ENCODE results near the gene ANKRD53. TPM values are rescaled to one million over a fixed set of nuclear protein-coding genes. Genes with fewer than 3 reads are reported as not detected.

Gene ANKRD53
- total and polyA plus RNA-seq, 2 experiments from 2014 or later, result 0.97 to 4.7 TPM

DNA sequence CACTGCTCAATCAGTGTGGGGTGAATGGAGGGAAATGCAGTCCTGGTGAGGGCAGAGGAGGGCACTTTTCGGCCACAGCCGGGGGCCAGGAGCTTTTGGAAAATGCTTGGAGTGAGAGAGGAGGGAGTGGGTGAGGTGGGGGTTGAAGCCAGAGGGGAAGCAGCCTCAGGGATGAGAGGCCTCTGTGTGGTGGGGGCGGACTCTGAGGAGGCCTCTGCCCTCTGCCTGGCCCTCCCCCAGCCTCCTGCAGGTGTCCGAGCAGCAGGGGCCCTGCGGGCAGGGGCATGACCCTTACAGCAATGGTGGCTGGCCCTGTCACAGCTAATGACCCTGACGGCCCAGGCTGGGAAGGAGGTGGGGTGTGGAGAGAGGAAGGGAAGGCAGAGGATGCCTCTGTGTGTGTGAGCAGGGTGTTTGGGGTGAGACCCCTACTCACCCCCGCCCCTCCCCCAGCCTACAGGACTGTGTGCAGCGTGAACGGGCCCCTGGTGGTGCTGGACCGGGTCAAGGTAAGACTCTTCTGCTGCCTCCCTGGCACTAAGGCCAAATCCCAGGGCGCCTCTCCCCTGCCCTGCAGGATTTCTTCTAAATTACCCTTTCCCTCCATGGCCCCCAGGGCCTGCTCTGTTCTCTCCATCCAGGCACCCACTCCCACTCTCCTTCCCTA lies 35.1 kb upstream of the ANKRD53 start:
- no peak overlapping the region for H3K4me2 ChIP-seq
- H4K20me1 ChIP-seq (ENCODE audit: insufficient read depth, poor library complexity, severe bottlenecking), result no peaks in the 10 kb centered on the region
- peaks cover 50% of the 10 kb centered on the region for H3K27me3 ChIP-seq
- WGBS (ENCODE audit: low lambda C conversion rate, missing lambda C conversion rate), result 52% methylated on average over 11 of the region's 11 CpGs
- no peak overlapping the region for H2AFZ ChIP-seq
- TF ChIP-seq, protein P1, sequence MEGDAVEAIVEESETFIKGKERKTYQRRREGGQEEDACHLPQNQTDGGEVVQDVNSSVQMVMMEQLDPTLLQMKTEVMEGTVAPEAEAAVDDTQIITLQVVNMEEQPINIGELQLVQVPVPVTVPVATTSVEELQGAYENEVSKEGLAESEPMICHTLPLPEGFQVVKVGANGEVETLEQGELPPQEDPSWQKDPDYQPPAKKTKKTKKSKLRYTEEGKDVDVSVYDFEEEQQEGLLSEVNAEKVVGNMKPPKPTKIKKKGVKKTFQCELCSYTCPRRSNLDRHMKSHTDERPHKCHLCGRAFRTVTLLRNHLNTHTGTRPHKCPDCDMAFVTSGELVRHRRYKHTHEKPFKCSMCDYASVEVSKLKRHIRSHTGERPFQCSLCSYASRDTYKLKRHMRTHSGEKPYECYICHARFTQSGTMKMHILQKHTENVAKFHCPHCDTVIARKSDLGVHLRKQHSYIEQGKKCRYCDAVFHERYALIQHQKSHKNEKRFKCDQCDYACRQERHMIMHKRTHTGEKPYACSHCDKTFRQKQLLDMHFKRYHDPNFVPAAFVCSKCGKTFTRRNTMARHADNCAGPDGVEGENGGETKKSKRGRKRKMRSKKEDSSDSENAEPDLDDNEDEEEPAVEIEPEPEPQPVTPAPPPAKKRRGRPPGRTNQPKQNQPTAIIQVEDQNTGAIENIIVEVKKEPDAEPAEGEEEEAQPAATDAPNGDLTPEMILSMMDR (IDR thresholded peaks at IDR 0.05; ENCODE audit: poor library complexity), result no peak
- TF ChIP-seq EZH2phosphoT487 (IDR thresholded peaks at IDR 0.05; ENCODE audit: low read depth, severe bottlenecking, unreplicated experiment), result no peak
- no peak overlapping the region for H3K4me3 ChIP-seq
- no peaks in the 10 kb centered on the region for H3K79me2 ChIP-seq
- H3K36me3 ChIP-seq (replicated peaks; ENCODE audit: insufficient read depth, low read depth), result no peaks in the 10 kb centered on the region
- no peaks in the 10 kb centered on the region for H3K9me3 ChIP-seq (ENCODE audit: low read depth)
- DNase-seq (ENCODE audit: low spot score), result no peak
- H3K4me1 ChIP-seq (ENCODE audit: insufficient read depth), result peaks cover 3% of the 10 kb centered on the region
- no peak overlapping the region for H3K27ac ChIP-seq
- H3K9me2 ChIP-seq (replicated peaks; ENCODE audit: insufficient read depth), result no peaks in the 10 kb centered on the region

DNA sequence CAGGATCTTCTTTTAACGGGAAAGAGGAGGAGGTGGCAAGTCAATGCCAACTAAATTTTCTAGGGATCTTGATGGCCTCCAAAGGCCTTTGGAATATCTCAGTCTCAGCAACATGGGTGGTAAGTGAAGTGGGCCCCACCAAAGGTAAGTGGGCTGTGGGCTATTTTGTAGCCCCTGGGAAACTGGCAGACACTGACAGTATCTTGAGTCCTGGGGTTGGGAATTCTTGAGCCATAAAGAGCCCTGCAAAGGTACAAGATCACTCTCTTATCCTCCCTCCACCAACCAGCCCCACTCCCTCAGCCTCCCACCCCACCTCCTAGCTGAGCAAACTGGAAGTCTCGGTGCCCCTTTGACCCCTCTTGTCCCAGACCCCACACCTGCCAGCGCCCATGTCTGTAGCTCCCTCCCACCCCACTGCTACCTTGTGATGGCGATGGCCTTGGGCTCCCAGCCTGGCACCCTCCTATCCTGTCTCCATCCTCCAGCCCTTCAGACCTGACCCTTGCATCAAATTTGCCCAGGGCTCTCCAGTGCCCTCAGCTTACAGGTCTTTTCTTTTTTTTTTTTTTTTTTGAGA lies 34.2 kb upstream of the ANKRD53 start:
- H3K9me3 ChIP-seq (ENCODE audit: low read depth), result no peaks in the 10 kb centered on the region
- no peaks in the 10 kb centered on the region for H4K20me1 ChIP-seq (ENCODE audit: insufficient read depth, poor library complexity, severe bottlenecking)
- H3K4me3 ChIP-seq, result no peak overlapping the region
- TF ChIP-seq EZH2 (IDR thresholded peaks at IDR 0.05; ENCODE audit: borderline replicate concordance) (no peak), EZH2phosphoT487 (IDR thresholded peaks at IDR 0.05; ENCODE audit: low read depth, severe bottlenecking, unreplicated experiment) (no peak)
- TF ChIP-seq, protein P1 (IDR thresholded peaks at IDR 0.05; ENCODE audit: poor library complexity), result no peak
- H3K4me1 ChIP-seq (ENCODE audit: insufficient read depth), result peaks cover 3% of the 10 kb centered on the region
- 79% methylated on average over 4 of the region's 4 CpGs for WGBS (ENCODE audit: low lambda C conversion rate, missing lambda C conversion rate)
- no peak overlapping the region for H2AFZ ChIP-seq
- DNase-seq (ENCODE audit: low spot score), result no peak
- H3K27ac ChIP-seq, result no peak overlapping the region
- H3K36me3 ChIP-seq (replicated peaks; ENCODE audit: insufficient read depth, low read depth), result no peaks in the 10 kb centered on the region
- H3K79me2 ChIP-seq, result no peaks in the 10 kb centered on the region
- no peaks in the 10 kb centered on the region for H3K9me2 ChIP-seq (replicated peaks; ENCODE audit: insufficient read depth)
- H3K4me2 ChIP-seq, result no peak overlapping the region
- peaks cover 47% of the 10 kb centered on the region for H3K27me3 ChIP-seq

DNA sequence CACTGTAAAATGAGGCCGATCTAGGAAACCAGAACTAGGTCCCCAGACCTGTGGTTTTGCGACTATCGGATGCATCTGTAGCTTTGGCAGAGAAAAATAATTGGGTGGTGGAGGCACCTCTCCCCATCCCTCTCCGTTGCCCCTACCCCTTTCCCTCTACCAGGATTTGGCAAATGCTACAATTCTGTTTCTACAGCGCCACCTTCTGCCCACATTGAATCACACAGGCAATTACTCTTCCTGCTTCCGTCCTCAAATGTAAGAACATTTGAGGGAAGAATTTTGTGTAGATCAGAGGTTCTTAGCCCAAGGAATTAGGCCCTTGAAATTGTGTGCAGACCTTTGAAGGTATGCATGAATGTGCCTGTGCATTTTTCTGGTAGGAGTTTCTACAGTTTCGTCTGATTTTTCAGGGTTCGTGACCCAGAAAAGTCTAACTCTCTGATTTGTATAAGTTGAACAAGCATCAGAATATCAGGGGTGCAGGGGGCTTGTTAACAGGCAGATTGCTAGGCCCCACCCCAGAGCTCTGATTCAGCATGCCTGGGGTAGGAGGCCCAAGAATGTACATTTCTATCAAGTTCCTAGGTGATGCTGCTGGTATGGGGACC lies 31.5 kb upstream of the ANKRD53 start:
- no peak overlapping the region for H3K4me2 ChIP-seq
- H4K20me1 ChIP-seq (ENCODE audit: insufficient read depth, poor library complexity, severe bottlenecking), result no peaks in the 10 kb centered on the region
- no peaks in the 10 kb centered on the region for H3K9me2 ChIP-seq (replicated peaks; ENCODE audit: insufficient read depth)
- H3K9me3 ChIP-seq (ENCODE audit: low read depth), result no peaks in the 10 kb centered on the region
- peak; percentile 71 for DNase-seq (ENCODE audit: low spot score)
- WGBS (ENCODE audit: low lambda C conversion rate, missing lambda C conversion rate), result 24% methylated on average over 8 of the region's 8 CpGs
- H3K79me2 ChIP-seq, result no peaks in the 10 kb centered on the region
- H3K36me3 ChIP-seq (replicated peaks; ENCODE audit: insufficient read depth, low read depth), result no peaks in the 10 kb centered on the region
- peaks cover 3% of the 10 kb centered on the region for H3K4me1 ChIP-seq (ENCODE audit: insufficient read depth)
- no peak overlapping the region for H3K4me3 ChIP-seq
- no peak overlapping the region for H2AFZ ChIP-seq
- H3K27ac ChIP-seq, result no peak overlapping the region
- TF ChIP-seq, protein P1 (IDR thresholded peaks at IDR 0.05; ENCODE audit: poor library complexity), result peak; percentile 83
- TF ChIP-seq EZH2phosphoT487 (IDR thresholded peaks at IDR 0.05; ENCODE audit: low read depth, severe bottlenecking, unreplicated experiment), result no peak
- no peak for TF ChIP-seq EZH2 (IDR thresholded peaks at IDR 0.05; ENCODE audit: borderline replicate concordance)
- H3K27me3 ChIP-seq, result peaks cover 40% of the 10 kb centered on the region
